DMS79 (cell line): ENCODE measurements around the gene LBHD1.
"Not testable (repeated sequence)": the region's sequence is repeated elsewhere in the genome, so short reads cannot be mapped to it uniquely, and the experiment has no call there.

Source experiments
- DNase-seq: peaks from one replicate; lab custom pipeline; 2025; lab: John Stamatoyannopoulos, UW

LBHD1 gene

DNA sequence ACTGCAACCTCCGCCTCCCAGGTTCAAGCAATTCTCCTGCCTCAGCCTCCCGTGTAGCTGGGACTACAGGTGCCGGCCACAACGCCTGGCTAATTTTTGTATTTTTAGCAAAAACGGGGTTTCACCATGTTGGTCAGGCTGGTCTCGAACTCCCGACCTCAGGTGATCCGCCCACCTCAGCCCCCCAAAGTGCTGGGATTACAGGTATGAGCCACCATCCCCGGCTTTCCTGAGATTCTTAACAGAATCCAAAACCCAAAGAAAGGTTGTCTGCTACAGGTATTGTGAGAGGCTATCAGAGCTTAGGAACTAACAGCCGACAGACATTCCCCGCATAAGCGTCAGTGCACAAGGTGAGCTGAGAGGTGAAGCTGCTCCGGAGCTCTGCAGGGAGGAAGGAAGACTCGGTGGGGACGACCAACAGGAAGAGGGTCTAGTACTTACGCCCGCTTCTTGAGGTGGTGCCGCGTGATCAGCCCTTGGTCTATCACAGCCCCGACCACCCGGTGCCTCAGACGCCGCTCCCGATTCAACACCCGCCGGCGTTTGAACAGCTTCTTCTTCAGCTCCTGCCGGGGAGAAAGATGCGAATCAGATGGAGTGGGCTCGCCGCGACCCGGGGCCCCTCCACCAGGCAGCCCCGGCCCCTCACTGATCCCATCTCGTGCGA is 7.5 kb downstream of the LBHD1 start:
- DNase-seq, result peak; percentile 70

DNA sequence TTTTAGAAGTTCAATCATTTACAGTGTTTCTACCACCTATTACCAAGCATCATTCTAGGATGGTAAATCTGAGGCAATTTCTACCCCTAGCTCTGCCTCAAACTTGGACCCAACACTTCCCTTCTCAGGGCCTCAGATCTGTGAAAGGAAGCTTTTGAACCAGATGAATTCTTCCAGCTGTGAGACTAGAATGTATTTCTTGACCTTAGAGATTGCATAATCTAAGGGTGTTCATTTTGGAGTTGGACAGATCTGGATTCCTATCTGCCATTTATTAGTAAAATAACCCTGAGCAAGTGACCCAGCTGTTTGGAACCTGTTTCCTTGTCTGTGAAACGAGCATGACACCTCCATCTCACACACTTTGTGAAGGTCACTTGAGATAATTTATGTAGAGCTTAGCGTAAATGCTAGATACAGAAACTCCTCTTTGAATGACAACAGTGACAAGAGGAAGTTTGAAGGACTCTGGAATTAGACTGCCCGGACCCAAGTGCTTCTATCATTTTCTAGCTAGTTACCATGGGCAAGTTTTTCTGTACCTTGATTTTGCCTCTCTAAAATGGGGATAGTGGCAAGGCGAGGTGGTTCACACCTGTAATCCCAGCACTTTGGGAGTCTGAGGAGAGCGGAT is 15.2 kb downstream of the LBHD1 start:
- no peak for DNase-seq

DNA sequence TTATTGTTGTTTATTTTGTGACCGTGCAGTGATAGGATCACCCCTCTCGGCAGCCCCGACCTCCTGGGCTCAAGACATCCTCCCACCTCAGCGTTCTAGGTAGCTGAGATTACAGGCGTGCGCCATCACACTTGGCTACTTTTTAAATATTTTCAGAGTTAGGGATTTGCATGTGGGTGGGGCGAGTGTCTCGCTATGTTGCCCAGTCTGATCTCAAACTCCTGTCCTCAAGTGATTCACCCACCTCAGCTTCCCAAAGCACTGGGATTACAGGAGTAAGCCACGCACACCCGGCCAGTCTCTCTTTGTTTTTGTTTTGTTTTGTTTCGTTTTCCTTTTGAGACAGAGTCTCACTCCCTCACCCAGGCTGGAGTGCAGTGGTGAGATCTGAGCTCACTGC is 17.8 kb downstream of the LBHD1 start:
- no peak for DNase-seq

DNA sequence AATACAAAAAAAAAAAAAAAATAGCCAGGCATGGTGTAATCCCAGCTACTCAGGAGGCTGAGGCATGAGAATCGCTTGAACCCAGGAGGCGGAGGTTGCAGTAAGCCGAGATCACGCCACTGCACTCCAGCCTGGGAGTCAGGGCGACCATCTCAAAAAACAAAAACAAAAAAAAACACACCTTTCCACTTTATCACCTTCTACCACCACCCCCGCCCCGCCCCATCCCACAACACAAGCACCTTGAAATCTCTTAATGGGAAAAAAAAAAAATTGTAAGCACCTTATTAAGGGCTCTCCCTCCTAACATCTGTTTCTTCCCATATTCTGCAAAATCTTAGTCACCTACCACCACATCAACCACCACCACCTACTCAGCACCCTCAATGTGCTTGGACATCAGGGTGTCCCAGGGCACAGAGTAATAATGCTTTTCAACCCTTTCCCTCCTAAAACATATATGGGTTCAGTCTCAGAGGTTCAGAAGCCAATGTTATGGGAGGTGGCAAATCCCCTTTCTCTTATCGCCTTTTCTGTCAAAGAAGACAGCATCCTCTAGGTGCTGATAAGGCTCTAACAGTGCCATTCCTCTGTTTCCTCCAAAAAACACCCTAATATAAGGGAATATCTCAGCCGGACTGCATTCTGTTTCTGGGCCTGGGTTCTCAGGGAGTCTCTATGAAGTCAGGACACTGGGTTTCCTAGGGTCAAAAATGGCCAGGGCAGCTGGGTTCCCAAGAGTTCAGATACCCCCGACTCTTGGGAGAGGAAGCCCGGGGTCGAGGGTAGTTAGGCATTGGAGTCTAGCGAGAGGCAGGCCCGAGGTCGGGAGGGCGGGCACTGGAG is 19.7 kb downstream of the LBHD1 start:
- DNase-seq, result no peak

DNA sequence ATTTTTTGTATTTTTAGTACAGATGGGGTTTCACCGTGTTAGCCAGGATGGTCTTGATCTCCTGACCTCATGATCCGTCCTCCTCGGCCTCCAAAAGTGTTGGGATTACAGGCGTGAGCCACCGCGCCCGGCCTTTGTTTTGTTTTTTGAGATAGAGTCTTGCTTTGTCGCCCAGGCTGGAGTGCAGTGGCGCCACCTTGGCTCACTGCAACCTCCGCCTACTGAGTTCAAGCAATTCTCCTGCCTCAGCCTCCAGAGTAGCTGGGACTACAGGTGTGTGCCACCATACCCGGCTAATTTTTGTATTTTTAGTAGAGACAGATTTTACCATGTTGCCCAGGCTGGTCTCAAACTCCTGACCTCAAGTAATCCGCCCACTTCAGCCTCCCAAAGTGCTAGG is 21.8 kb downstream of the LBHD1 start:
- not testable (repeated sequence) for DNase-seq

DNA sequence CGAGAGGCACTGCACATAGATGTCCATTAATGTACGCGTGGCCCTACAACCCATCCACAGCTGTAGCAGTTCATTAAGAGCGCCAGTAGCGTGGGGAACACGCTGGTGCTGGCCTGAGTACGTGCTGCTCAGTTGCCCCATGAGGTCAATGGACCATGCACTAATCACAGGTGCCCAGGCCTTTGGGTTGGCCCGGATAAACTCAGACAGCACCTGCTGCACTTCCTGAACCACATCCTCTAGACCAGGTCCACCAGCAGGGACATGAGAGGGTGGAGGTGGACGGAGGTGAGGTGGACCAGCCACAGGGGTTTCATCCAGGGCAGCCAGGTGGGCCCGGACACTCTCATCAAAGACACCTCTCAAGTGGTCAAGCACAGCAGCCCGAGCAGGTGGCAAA is 22.6 kb downstream of the LBHD1 start:
- DNase-seq, result no peak

DNA sequence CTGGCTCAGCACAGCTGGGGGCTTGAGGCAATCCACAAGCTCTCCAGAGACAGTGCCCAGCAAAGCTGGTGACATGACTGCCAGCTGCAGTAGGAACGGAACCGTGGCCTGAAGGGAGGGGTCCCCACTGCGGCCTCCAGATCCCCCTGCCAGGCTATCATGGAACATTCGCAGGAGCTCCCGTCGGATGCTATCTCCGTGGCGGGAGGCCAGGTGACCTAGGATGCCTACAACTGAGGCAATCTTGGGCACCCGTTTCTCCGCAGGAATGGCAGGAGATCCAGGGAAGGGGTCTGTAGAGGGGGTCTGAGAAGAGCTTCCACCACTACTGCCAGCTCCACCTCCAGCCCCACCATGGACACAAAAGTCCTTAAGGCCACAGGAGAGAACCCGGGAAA is 23.1 kb downstream of the LBHD1 start:
- no peak for DNase-seq

DNA sequence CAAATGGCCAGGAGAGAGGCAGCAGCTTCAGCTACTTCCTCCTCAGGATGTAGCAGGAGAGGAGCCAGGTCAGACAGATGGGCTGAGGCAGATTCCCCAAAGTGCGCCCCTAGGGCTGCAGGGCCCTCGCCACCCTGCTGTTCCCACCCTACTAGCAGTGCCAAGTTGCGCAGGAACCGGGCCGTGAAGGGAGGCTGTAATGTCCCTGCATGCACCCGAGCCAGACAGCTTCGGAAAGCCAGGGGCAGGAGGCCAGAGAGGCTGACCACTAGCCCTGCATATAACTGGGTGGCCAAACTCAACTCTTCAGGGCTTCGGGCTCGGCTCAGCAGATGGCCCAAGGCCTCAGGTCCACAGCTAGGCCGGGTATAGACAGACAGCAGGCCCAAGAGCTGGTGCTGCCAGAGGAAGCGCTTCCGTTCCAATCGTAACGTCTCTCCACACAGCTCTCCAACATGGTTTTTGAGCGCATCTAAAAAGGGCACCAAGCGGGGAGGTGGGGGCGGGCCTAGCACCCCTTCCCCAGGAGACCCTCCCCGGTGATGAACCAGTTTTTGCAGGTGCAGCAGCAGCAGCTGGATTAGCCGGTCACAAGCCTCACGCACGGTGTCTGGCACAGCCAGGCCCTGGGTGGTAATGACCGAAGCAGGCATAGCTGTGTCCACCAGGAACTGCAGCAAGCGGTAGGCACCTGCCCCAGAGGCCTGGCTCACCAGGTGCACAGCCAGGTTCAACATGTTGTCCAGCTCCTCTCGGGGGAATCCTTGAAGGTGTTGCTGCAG is 23.7 kb downstream of the LBHD1 start:
- no peak for DNase-seq

DNA sequence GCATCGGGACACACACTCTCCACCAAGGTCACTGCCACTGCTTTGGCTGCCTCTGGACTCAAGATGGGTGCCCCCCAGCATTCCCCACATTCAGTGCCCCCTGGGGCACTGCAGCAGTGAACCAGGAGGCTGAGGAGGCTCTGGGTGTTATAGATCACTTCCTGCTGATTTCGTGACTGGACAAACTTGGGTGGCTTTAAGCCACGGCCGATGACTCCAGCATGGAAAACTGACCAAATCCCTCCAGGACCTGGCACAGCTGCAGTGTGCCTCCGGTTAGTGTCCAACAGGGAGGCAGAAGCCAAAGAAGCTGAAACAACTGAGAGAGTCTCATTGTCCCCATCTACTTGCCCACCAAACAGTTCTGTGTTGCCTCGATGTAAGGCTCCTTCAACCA is 24.5 kb downstream of the LBHD1 start:
- DNase-seq, result no peak

DNA sequence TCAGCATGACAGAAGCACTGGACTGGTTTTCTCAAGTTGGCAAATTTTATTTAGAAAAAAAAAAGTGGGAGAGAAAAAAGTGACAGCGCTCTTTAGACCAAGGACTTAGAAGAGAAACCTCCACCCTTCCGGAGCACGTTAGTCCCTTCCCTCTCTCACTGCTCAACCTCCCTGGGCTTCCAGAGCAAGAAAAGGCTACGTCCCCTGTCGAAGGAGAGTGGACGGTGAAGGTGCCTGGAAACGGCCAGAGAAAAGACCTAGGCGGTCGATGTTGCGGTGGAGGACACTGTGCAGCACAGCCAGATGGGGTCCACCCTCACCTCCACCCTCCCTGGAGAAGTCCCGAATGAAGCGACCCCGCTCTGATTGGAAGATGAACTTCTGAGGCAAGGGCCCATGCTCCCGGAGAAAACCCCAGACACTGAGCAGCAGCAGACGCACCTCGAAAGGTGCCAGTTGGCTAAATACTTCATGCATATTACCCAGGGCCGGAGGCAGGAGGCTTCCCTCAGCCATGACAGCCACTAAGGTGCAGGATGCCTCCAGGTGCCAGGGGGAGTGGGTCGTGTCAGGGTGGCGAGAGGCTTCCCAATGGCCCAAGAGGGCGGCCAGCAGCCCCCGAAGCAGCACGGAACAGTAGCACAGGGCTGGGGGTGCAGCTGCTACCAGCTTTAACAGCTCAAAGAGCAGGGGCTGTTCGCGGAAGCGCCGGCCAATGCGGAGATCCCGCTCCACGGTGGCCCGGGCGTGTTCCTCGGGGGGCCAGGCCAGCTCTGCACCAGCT is 25.1 kb downstream of the LBHD1 start:
- DNase-seq, result no peak

DNA sequence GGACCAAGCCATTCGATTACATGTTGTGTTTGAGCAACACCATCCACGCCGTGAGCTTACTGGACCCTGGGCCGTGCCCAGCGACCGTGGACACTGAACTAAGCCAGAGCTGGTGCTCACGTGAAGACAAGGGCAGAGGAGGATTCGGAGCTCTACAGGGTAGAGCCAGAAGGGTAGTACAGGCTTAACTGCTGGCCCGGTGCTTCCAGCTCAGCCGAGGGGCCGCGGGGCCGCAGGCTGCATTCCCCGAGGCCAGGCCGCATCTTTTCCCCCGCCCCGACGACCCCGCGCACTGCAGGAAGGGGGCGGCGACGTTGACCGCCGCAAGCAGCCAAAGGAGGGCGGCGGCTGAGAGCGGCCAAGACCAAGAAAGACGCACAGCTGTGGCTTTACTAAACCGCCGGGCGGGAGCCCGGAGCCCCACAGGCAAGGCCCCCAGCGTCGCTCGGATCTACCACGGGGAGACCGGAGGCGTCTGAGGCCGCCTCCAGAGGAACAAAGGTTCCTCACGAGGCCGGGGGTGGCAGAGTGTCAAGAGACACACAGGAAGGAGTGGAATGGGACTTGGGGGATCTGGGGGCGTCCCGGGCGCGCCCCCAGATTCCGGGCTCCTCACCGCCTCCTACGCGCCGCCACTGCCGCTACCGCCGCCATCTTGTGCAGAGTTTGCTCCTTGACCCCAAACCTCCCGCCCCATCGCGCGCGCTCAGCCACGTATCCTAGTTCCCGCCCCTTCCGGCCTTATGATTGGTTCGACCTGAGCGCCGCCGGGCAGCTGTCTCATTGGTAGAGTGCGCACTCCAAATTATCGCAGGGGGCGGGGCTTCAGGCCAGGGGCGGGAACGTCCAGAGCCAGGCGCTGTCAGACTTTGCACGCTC is 25.9 kb downstream of the LBHD1 start, which contains the start of gene GANAB:
TSS of gene GANAB (minus strand) at position 668 of the 879 bp plus-strand sequence. CDS start at position 654, 14 bp downstream.
- peak; percentile 96 for DNase-seq

DNA sequence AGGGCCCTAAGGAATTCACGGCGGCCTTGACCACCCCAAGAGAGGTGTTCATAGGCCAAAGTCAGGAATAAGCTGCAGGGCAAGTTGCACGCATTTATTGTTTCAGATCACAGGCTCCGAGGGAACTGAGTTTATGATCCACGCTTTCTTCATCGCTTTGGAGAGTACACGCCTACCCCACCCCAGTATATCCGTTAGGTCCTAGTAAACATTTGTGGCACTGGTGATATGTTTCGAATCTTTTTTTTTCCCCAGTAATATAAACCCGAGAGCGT is 26.5 kb downstream of the LBHD1 start:
- no peak for DNase-seq

DNA sequence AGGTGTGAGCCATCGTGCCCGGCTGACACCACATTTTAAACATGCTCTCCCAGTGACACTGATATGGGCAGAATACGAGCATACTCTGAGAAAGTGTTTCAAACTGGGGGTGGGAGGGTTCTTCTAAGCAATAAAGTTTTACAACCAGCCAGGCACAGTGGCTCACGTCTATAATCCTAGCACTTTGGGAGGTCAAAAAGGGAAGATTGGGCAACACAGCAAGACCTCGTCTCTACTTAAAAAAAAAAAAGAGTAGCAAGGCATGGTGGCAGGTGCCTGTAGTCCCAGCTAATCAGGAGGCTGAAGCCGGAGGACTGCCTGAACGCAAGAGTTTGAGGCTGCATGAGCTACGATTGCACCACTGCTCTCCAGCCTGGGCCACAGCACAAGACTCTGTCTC is 27.8 kb downstream of the LBHD1 start:
- DNase-seq, result no peak

DNA sequence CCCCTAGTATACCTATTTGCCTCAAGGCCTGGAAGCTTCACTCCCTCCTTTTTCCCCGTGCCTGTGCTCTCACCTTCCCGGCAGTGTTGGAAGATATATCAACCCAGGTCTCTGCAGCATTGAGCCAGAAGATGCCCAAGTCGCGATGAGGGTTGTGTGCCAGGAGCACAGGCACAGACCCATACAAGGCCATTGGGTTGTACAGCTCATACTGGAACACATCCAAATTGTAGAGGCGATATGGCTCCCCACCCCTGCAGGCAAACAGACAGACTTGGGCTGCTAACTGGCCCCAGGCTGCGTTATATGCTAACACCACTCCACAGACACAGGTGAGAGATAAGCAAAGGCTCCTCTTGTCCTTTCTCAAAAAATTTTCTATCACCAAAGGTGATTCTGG is 39.6 kb downstream of the LBHD1 start:
- DNase-seq, result no peak

DNA sequence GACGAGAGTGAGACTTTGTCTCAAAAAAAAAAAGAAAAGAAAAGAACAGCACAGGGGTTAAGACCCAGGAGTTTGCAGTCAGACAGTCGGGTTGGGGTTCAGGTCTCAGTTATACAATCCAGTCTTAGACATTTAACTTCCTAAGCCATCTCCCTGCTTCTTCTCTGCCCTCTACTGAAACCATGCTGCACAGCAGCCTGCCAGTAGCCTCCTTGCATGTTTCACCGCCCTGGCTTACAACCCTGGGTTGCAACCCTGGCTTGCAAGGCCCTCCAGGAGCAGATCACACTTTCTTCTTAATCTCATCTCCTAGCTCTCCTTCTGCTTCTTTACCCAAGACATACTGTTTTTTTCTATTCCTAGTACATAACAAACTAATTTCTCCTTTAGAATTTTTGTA is 44.4 kb downstream of the LBHD1 start:
- no peak for DNase-seq

DNA sequence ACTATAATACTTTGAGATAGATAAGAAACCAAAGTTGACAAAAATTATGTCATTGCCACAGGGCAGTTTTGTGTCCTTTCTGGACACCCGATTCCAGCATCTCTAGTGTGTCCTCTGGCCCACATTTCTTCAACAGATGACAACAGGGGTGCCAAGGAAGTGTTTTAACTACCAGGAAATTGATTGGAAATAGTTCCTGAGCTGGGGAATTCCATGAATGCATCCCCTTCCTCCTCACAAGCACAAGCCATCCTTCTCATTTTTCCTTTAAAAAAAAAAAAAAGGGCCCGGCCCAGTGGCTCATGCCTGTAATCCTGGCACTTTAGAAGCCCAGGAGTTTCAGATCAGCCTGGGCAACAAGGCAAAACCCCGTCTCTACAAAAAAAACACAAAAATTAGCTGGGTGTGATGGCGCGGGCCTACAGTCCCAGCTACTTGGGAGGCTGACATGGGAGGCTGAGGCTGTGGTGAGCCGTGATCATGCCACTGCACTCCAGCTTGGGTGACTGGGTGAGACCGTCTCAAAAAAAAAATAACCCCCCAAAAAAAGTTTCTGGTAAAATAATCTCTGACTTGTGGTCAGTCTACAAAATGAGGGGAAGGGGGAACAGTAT is 49.5 kb downstream of the LBHD1 start:
- no peak for DNase-seq

DNA sequence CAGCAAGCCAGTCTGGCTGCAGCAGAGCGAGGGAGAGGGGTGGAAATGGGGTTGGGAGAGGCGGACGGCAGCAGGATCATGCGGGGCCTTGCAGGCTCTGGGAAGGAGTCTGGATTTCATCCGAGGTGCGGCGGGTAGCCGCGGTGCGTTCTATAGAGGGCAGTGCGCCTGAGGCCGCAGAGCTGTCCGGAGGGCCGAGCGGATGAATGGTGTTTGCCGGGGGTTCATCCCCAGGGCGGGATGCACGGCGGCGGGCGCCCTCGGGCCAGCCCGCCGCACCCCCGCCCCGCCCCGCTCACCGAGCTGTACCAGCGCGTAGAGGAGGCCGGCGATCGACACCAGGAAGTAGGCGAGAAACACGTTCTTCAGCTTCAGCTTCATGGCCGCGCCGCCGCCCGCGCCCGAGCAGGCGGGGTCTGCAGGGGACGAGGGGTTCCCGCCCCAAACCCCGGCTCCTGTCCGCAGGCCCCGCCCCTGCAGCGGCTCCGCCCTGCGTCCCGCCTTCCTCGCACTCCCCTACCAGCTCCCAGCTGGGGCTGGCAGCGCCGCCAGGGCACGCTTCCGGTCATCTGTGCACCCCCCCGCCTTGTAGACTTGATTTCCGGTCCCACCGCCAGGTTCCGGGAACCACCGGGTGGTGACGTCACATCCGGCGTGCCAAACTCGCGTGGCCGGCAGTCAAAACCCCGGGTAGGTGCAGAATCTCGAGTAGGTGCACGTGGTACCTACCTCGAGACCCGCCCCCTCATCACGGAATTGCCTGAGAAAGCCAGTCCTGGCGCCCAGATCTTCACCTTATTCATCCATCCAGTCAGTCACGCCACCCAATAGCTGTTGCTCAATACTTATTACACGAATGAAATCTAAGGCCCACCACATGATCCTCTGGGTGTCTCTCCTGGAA is 50.2 kb downstream of the LBHD1 start, which contains the start of gene B3GAT3:
TSS of gene B3GAT3 (minus strand) at position 420 of the 904 bp plus-strand sequence. CDS start at position 381, 39 bp downstream.
- DNase-seq, result peak; percentile 99

DNA sequence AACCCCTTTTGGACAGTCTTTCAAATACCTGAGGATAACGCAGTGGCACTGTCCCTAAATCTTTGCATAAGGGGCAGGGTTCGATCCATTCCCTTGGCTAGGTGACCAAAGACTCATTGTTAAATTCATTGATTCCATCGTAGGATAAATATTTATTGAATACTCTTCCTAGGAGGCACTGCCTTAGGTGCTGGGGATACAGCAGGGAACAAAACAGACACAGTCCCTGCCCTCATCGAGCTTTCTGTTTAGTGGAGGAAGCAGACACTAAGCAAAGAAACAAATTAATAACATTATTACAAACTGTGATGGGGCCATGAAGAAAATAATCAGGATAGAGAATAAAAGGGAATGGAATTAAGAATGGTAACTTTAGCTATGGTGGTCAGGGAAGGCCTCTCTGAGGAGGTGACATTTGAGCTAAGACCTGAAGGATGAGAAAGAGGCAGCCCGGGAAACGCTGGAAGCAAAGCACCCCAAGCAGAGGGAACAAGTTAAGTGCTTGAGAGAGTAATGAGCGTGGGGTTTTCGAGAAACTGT is 51.0 kb downstream of the LBHD1 start:
- DNase-seq, result no peak

DNA sequence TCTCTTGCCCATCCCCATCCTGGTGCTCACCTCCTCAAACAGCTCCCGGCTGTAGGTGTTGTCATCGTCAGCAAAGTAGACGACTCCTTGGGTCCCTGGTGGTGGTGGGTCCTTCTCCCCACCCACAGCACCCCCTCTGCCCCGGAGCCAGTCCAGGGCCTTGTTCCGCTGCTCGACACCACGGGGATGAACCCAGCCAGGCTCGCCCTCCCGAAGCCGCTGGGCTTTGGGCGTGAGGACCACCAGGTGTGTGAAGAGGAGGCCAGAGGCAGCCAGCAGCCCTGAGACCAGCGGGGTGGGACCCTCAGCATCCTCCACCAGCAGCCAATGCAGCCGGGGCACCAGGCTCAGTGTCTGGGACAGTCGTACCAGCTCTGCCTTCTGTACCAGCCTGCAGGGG is 55.1 kb downstream of the LBHD1 start:
- not testable (repeated sequence) for DNase-seq
